Activated naive CD4-positive, alpha-beta T cell treated with anti-CD3 and anti-CD28 coated beads, Interleukin-2, amount 10 ng/mL, durations not matched to agents 7 days and 5 days (primary cell): ENCODE measurements around the gene KRT79.

Source experiments
- CTCF ChIA-PET: fragments of 350-600 bp; sonication (Branson Sonifier 250); formaldehyde crosslinking; loops from one replicate; lab custom pipeline; 2021; ENCODE audit warnings: antibody characterized with exemption; lab: Charles Lee
- DNase-seq: peaks from one replicate; pipeline ENCODE4 v3.0.0-alpha.2; 2020
- H3K27ac Mint-ChIP-seq: one replicate; pipeline ENCODE4 v1.8.0; 2021; ENCODE audit warnings: mild to moderate bottlenecking, moderate library complexity, mixed read lengths
- H3K27me3 Mint-ChIP-seq: one replicate; pipeline ENCODE4 v1.8.0; 2021; ENCODE audit warnings: mild to moderate bottlenecking, mixed read lengths
- H3K36me3 Mint-ChIP-seq: one replicate; pipeline ENCODE4 v1.8.0; 2021; ENCODE audit warnings: mixed read lengths
- H3K4me1 Mint-ChIP-seq: one replicate; pipeline ENCODE4 v1.8.0; 2021; ENCODE audit warnings: mixed read lengths
- H3K4me3 Mint-ChIP-seq: one replicate; pipeline ENCODE4 v1.8.0; 2021; ENCODE audit warnings: mild to moderate bottlenecking, moderate library complexity, mixed read lengths
- H3K9me3 Mint-ChIP-seq: one replicate; pipeline ENCODE4 v1.8.0; 2021; ENCODE audit warnings: mixed read lengths

The KRT79 gene

GRCh38 chr12:52806821-52807543 lies 27.1 kb downstream of the KRT79 start:
- no peak for DNase-seq
- no peak overlapping the region for H3K4me3 Mint-ChIP-seq
- no peaks in the 10 kb centered on the region for H3K36me3 Mint-ChIP-seq
- no peaks in the 10 kb centered on the region for H3K9me3 Mint-ChIP-seq
- CTCF ChIA-PET, result no interaction called here
- peaks cover 23% of the 10 kb centered on the region for H3K27me3 Mint-ChIP-seq
- no peaks in the 10 kb centered on the region for H3K4me1 Mint-ChIP-seq
- no peak overlapping the region for H3K27ac Mint-ChIP-seq

- no peak overlapping the region for H3K27ac Mint-ChIP-seq
- H3K4me3 Mint-ChIP-seq, result no peak overlapping the region
- H3K27me3 Mint-ChIP-seq, result peaks cover 23% of the 10 kb centered on the region
- no peaks in the 10 kb centered on the region for H3K36me3 Mint-ChIP-seq
- CTCF ChIA-PET, result no interaction called here
- no peak for DNase-seq
- no peaks in the 10 kb centered on the region for H3K9me3 Mint-ChIP-seq
- no peaks in the 10 kb centered on the region for H3K4me1 Mint-ChIP-seq
These were observed 27.8 kb downstream of the KRT79 start for GRCh38 chr12:52806169-52806811.

GRCh38 chr12:52805739-52806138 lies 28.4 kb downstream of the KRT79 start:
- CTCF ChIA-PET, result interaction anchor here (0.7 kb wide), 1 partner anchor 34 kb away, joined by 4 read pairs; no protein-coding TSS in a partner anchor

GRCh38 chr12:52805000-52805399 lies 29.1 kb downstream of the KRT79 start:
- no peaks in the 10 kb centered on the region for H3K9me3 Mint-ChIP-seq
- no peak overlapping the region for H3K4me3 Mint-ChIP-seq
- H3K27me3 Mint-ChIP-seq, result peaks cover 23% of the 10 kb centered on the region
- no peak for DNase-seq
- CTCF ChIA-PET, result interaction anchor here (0.7 kb wide), 1 partner anchor 33 kb away, joined by 4 read pairs; no protein-coding TSS in a partner anchor
- no peak overlapping the region for H3K27ac Mint-ChIP-seq
- H3K4me1 Mint-ChIP-seq, result no peaks in the 10 kb centered on the region
- no peaks in the 10 kb centered on the region for H3K36me3 Mint-ChIP-seq

More at GRCh38 chr12:52805739-52806138, 28.4 kb downstream of the KRT79 start:
- no peak for DNase-seq
- H3K27me3 Mint-ChIP-seq, result peaks cover 23% of the 10 kb centered on the region
- H3K4me1 Mint-ChIP-seq, result no peaks in the 10 kb centered on the region
- H3K27ac Mint-ChIP-seq, result no peak overlapping the region
- no peaks in the 10 kb centered on the region for H3K9me3 Mint-ChIP-seq
- H3K36me3 Mint-ChIP-seq, result no peaks in the 10 kb centered on the region
- no peak overlapping the region for H3K4me3 Mint-ChIP-seq

GRCh38 chr12:52802442-52802841 lies 31.7 kb downstream of the KRT79 start:
- Mint-ChIP-seq H3K4me1 (no peaks in the 10 kb centered on the region), H3K4me3 (no peak overlapping the region), H3K27me3 (peaks cover 21% of the 10 kb centered on the region), H3K36me3 (no peaks in the 10 kb centered on the region), H3K27ac (no peak overlapping the region), H3K9me3 (no peaks in the 10 kb centered on the region)
- DNase-seq, result no peak
- CTCF ChIA-PET, result interaction anchor here (0.6 kb wide), 1 partner anchor 178 kb away, joined by 4 read pairs; no protein-coding TSS in a partner anchor

GRCh38 chr12:52801773-52802172 lies 32.3 kb downstream of the KRT79 start:
- Mint-ChIP-seq H3K4me1 (no peaks in the 10 kb centered on the region), H3K36me3 (no peaks in the 10 kb centered on the region), H3K27ac (no peak overlapping the region), H3K9me3 (no peaks in the 10 kb centered on the region), H3K4me3 (no peak overlapping the region), H3K27me3 (peaks cover 15% of the 10 kb centered on the region)
- DNase-seq, result no peak
- CTCF ChIA-PET, result interaction anchor here (0.6 kb wide), 1 partner anchor 178 kb away, joined by 4 read pairs; no protein-coding TSS in a partner anchor

GRCh38 chr12:52800259-52800917 lies 33.7 kb downstream of the KRT79 start:
- H3K27me3 Mint-ChIP-seq, result peaks cover 15% of the 10 kb centered on the region
- H3K4me3 Mint-ChIP-seq, result no peak overlapping the region
- DNase-seq, result no peak
- no peaks in the 10 kb centered on the region for H3K4me1 Mint-ChIP-seq
- CTCF ChIA-PET, result interaction anchor here (0.6 to 0.7 kb wide), 3 partner anchors 11 to 89 kb away, joined by 3 to 4 read pairs (median 3); no protein-coding TSS in a partner anchor
- no peaks in the 10 kb centered on the region for H3K9me3 Mint-ChIP-seq
- no peaks in the 10 kb centered on the region for H3K36me3 Mint-ChIP-seq
- H3K27ac Mint-ChIP-seq, result no peak overlapping the region

GRCh38 chr12:52799505-52800211 lies 34.5 kb downstream of the KRT79 start:
- no peak overlapping the region for H3K4me3 Mint-ChIP-seq
- H3K4me1 Mint-ChIP-seq, result no peaks in the 10 kb centered on the region
- no peak for DNase-seq
- CTCF ChIA-PET, result interaction anchor here (0.7 kb wide), 1 partner anchor 90 kb away, joined by 3 read pairs; no protein-coding TSS in a partner anchor
- no peak overlapping the region for H3K27ac Mint-ChIP-seq
- no peaks in the 10 kb centered on the region for H3K9me3 Mint-ChIP-seq
- peaks cover 11% of the 10 kb centered on the region for H3K27me3 Mint-ChIP-seq
- H3K36me3 Mint-ChIP-seq, result no peaks in the 10 kb centered on the region

- no peaks in the 10 kb centered on the region for H3K9me3 Mint-ChIP-seq
- no peaks in the 10 kb centered on the region for H3K4me1 Mint-ChIP-seq
- H3K27ac Mint-ChIP-seq, result no peak overlapping the region
- CTCF ChIA-PET, result no interaction called here
- H3K4me3 Mint-ChIP-seq, result no peak overlapping the region
- peaks cover 8% of the 10 kb centered on the region for H3K27me3 Mint-ChIP-seq
- DNase-seq, result no peak
- H3K36me3 Mint-ChIP-seq, result no peaks in the 10 kb centered on the region
These were observed 35.2 kb downstream of the KRT79 start for GRCh38 chr12:52798671-52799504.

GRCh38 chr12:52798003-52798670 lies 36.0 kb downstream of the KRT79 start:
- Mint-ChIP-seq H3K36me3 (no peaks in the 10 kb centered on the region), H3K9me3 (no peaks in the 10 kb centered on the region), H3K4me3 (no peak overlapping the region), H3K27ac (no peak overlapping the region), H3K27me3 (peaks cover 9% of the 10 kb centered on the region), H3K4me1 (no peaks in the 10 kb centered on the region)
- DNase-seq, result no peak
- CTCF ChIA-PET, result interaction anchor here (1.4 kb wide), 1 partner anchor 12 kb away, joined by 3 read pairs; no protein-coding TSS in a partner anchor

GRCh38 chr12:52797529-52797894 lies 36.6 kb downstream of the KRT79 start:
- CTCF ChIA-PET, result interaction anchor here (1.4 kb wide), 1 partner anchor 13 kb away, joined by 3 read pairs; no protein-coding TSS in a partner anchor
- Mint-ChIP-seq H3K9me3 (no peaks in the 10 kb centered on the region), H3K4me1 (no peaks in the 10 kb centered on the region), H3K27me3 (peaks cover 11% of the 10 kb centered on the region), H3K36me3 (no peaks in the 10 kb centered on the region), H3K27ac (no peak overlapping the region), H3K4me3 (no peak overlapping the region)
- DNase-seq, result no peak

- no peaks in the 10 kb centered on the region for H3K36me3 Mint-ChIP-seq
- no peak overlapping the region for H3K4me3 Mint-ChIP-seq
- peaks cover 13% of the 10 kb centered on the region for H3K27me3 Mint-ChIP-seq
- no peak for DNase-seq
- CTCF ChIA-PET, result interaction anchor here (1.4 to 1.6 kb wide), 2 partner anchors 14 to 214 kb away, joined by 3 read pairs; no protein-coding TSS in a partner anchor
- no peaks in the 10 kb centered on the region for H3K9me3 Mint-ChIP-seq
- H3K27ac Mint-ChIP-seq, result no peak overlapping the region
- no peaks in the 10 kb centered on the region for H3K4me1 Mint-ChIP-seq
These were observed 37.1 kb downstream of the KRT79 start for GRCh38 chr12:52796839-52797528.
